ENCODE measurements around the gene DUS3L.
"Not testable (repeated sequence)": the region's sequence is repeated elsewhere in the genome, so short reads cannot be mapped to it uniquely, and the experiment has no call there.

DUS3L gene

DNA sequence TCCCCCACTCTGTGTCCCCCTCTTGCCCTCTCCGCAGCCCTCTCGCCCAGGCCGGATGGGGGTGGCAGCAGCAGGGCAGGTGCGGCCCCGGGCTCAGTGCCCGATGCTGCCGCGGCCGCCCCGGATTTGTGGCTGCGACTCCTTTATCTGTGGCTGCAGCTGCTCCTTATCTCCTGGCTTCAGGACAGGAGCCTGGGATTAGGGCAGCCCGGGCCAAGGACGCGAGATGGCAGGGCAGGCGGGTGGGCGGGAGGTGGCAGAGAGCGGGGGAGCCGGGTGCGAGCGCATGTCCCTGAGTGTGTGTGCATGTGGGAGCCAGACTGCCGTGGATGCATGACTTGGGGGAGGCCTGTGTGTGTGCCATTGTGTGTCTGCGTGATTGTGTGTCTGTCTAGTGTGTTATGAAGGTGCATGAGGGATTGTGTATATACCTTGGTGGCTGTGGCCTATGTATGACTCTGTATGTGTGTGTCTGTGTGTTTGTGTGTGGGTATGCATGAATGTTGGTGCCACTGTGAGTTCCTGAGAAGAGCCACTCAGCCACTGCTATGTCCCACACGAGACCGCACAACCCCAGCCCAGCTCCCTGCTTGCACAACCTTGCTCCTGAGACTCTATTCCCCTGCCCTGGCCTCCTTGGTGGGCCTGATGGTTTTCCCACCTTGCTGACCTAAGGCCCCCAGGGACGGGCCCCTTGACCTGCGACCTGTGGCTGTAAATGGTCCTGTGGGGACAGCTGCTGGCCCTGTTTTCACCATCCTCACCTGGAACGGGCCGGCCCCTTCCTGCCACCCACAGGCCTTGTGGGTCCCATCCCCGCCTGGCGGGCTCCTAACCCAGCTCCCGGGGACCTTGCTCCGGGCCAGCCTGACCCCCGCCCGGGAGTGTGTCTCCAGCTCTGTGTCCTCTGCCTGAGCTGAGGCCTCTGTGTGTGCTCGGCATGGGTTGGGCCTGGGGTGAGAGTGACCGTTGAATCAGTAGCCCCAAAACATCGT lies 8.6 kb upstream of the DUS3L start:
- DNase-seq: no peak

DNA sequence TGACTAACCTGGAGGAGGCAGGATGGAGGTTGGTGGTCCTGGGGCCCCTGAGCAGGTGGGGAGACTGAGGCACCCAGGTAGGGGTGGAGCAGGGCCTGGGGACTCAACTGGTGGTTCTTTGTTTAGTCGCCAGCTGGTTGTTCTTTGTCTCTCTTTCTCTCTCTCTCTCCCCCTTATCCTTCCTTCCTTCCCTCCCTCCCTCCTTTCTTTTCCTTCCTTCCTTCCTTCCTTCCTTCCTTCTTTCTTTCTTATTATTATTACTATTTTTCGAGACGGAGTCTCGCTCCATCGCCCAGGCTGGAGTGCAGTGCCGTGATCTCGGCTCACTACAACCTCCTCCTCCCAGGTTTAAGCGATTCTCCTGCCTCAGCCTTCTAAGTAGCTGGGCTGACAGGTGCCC lies 7.3 kb upstream of the DUS3L start:
- no peak for DNase-seq

DNA sequence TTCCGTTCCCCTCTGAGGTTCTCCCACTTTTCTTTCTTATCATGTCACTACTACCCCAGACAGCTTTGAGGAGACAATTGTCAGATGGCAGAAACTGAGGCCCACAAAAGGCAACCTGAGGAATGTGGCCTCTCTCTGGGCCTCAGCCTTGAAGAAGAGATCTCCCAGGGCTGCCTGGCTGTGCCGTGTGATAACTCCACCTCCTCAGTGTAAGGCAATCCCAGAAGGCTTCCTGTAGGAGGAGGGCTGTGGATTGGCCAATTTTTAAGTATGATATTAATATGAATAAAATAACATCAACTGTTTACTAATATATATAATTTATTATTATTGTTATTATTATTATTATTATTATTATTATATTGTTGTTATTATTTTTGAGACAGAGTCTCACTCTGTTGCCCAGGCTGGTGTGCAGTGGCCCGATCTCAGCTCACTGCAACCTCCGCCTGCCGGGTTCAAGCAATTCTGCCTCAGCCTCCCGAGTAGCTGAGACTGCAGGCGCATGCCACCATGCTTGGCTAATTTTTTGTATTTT lies 4.5 kb upstream of the DUS3L start:
- no peak for DNase-seq

DNA sequence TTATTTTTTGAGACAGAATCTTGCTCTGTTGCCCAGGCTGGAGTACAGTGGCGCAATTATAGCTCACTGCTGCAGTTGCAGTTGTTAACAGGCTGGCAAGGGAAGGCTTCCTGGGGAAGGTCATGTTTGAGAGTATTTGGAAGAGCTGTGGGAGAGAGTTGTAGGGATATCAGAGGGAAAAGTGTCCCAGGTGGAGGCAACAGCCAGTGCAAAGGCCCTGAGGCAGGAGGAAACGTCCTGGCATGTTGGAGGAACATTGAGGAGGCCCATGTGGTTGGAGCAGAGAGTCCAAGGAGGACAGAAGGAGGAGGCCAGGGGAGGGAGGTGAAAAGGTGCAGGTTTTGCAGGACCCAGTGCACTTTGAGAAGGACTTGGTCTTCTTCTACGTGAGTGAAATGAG lies 2.2 kb upstream of the DUS3L start:
- DNase-seq: no peak

DNA sequence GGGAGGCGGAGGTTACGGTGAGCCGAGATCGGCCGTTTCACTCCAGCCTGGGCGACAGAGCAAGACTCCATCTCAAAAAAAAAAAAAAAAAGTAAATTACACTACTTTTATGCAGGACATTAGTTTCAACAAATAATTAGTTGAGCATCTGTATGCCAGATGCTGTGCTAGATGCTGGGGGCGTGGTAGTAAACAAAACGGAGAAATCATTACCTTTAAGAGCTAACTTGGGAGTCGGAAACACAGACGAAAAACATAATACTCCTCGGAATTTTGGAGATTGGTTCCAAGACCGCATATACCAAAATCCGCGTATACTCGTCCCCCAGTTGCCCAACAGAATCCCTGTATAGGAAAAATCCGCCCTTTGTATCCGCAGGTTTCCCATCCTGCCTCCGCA lies 1.3 kb upstream of the DUS3L start:
- DNase-seq: no peak

DNA sequence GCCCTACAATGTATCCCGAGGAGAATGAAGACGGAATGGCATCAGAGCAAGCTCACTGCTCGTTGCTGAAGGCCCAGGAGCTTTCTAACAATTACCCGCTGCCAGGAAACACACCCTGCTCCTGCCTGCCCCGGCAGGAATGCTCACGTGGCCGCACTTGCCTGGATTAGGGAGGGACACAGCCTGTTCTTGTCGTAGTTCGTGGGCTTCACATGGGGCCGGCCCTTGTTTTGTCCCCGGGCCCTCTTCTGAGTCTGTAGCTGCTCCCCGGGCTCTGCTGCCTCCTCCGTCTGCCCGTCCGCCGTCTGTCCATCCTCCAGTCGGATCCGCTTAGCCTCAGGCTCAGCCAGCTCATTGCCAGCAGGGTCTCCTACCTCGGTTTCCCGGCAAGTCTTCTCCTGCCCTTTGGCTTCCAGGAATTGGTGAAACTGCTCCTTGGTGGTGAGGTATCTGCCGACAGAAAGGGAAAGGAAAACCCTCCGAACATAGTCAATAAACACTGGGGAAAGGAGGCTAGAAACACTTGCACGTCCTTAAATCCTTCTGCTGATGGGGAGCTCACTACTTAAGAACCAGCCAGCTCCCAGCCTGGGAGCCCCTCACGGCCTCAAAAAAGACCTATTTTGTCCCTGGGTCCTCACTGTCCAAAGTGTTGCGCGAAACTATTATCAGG lies 941 bp downstream of the DUS3L start:
- no peak for DNase-seq

DNA sequence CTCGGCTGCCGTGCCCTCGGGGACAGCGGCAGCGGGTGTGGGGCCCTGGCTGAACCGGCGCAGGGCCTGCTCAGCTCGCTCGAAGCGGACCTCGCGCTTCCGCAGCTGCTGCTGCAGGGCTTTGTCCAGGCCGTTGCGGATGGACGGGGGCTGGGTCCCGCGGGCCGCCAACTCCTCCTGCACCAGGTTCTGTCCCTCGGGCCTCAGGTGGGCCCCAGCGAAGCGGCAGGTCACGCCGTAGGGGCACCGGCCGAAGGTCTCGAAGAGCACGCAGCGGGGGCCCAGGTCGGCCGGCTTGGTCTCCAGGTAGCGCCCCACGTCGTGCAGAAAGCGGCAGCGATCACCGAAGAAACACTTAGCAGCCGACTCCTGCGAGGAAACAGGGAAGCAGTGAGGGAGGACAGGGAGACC lies 1.6 kb downstream of the DUS3L start:
- no peak for DNase-seq

DNA sequence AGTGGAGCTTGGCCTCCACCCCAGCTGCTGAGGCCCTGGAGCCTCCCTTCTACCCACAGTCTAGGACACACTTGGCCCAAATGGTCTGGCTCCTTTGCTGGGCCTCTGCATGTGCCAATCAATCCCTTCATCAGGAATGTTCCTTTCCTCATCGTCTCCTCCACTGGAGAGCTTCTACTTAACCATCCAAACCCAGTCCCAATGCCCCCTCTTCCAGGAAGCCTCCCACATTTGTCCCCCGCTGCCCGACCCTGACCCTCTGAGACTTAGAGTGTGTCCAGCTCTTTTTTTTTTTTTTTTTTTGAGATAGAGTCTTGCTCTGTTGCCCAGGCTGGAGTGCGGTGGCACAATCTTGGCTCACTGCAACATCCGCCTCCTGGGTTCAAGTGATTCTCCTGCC lies 2.5 kb downstream of the DUS3L start:
- DNase-seq: no peak

DNA sequence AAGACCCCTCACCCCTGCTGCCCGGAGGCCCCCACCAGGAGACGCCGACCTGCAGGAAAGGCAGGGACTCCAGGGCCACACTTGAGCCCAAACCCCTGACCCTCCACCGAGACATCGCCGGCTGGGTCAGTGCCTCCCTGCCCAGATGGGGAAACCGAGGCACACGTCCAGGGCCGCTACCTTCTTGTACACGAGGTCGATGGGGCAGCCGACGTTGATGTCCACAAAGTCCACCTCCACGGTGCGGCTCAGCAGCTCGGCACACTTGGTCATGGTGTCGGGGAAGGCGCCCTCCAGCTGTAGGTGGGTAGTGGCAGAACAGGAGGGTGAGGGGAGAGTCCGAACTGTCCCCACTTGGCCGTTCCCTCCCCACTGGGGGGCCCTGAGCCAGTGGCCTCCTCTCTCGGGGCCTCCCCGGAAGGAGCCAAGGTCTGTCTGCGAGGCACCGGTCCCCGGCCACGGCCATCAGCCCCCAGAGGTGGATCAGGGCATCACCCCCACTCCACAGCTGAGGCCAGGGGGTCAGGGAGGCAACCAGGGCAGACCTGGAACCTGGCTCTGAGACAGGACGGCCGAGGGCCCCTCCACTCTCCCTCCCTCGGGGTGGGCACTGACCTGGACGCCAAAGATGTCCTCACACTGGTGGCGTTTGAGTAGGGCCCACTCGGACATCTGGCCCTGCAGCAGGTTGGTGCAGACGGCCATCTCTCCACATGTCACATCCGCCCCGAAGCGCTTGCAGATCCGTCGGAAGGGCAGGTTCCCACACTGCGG lies 3.4 kb downstream of the DUS3L start:
- no peak for DNase-seq

DNA sequence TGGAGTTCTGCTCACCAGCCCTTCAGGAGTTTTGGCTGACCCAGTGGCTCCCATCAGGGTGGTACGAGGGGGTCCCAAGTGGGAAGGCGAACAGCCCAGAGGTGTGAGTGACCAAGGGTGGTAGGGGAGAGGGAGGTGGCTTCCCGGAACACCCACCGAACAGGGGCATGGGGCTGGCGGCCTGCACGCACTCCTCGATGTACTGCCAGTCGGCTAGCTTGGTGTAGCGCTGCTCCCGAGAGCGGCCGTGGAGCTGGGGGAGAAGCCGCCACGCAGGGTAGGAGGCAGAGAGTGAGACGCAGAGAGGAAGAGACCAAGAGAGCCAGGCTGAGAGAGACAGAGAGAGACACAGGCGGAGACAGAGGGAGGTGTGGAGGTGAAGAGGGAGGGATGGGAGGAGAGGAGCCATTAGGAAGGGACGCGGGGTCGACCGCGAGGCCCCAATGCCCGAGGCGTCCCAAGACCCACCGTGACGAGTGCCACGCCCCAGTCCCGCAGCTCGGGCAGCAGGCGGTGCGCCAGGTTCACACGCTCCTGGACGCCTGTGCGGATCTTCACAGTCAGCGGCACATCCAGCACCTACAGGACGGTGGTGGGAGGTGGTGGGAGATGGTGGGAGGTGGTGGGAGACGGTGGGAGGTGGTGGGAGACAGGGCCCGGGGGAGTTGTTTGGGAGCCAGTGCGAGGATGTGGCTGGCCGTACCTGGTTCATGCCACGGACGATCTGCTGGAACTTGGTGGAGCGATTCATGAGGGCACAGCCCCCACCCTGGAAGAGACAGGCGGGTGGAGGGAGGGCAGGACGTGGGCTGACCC lies 4.2 kb downstream of the DUS3L start:
- DNase-seq: no peak

DNA sequence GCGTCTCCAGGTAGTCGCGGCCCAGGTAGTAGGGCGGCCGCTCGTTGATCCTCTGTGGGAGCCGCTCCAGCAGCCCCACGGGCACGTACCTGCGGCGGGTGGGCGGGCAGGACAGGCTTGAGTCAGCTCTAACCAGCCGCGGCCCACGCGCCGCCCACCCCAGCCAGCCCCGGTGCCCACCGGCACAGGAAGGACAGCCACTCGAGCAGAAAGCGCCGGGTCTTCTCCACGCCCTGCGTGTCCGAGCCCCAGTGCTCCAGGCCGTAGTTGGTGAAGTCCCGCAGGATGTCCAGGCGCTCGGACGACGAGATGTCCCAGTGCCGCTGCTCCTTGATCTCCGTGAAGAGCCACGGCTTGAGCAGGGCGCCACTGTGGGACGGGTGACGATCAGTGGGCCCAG lies 5.5 kb downstream of the DUS3L start:
- DNase-seq: no peak

DNA sequence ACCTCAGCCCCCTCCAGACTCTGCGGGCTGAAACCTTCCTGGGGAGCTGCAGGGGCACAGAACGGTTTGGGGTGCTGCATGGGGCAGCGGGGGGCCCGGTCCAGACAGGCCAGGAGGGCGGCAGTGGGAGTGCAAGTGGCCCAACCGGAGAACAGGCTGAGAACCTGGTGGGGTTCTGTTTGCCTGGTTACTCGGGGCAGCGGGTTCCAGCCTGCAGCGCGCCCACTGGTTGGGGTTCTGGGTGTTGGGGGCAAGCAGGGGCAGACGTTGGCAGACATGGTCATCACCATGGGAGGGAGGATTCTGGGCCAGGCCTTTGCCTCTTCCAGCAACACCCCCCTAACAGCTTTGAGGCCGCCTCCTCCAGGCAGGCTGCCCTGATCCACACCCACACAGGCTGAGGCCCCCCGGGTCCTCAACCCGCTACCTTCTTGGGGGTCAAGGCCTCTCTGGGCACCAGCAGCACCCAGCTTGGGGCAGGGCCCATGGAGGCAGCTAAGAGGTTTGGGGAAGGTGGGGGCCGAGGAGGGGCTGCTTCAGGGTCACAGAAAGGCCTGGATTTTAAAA lies 6.3 kb downstream of the DUS3L start, which contains the start of gene PRR22:
TSS of gene PRR22 (minus strand) at position 166 of the 567 bp plus-strand sequence. CDS start at position 80, 86 bp downstream.
- no peak for DNase-seq

DNA sequence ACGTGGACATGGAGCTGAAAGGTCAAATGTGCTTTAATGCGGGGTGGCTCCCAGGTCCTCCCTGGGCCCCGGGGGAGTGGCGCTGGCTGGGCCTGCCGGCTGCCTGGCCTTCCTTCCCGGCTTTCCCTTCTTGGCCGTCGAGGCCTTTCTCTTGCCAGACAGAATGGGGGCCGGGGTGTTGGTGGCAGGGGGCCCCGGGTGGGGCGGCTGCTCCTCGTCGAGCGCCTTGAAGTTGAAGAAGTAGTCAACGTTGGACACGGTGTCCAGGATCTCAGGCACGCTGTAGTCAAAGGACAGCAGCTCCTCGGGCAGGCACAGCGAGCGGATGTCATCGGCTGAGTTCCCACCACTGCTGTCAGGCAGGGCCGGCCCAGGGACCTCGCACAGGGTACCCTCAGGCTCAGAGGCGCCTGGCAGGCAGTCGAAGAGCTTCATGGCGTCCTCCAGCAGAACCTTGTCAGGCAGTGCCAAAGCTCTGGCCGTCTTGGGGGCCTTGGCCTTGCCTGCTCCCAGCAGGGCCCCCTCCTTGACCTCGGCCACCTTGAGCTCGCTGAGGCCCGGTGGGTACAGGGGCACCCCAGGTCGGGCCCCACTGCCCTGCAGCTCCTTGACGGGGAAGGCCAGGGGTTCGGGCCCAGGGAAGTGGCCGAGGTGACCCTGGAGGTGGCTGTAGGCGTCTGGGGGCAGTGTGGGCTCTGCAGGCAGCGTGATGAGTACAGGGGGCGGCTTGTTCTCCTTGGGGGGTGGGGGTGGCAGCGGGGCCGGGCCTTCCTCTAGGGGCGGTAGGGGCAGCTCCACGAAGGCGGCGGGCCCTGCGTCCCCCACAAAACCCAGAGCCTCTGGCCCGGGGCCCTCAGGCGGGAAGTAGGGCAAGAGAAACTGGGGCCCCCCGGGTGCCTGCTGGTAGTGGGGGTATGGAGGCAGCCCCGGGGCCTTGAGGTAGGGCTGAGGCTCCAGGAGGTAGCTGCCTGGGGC lies 7.7 kb downstream of the DUS3L start:
- DNase-seq: no peak

DNA sequence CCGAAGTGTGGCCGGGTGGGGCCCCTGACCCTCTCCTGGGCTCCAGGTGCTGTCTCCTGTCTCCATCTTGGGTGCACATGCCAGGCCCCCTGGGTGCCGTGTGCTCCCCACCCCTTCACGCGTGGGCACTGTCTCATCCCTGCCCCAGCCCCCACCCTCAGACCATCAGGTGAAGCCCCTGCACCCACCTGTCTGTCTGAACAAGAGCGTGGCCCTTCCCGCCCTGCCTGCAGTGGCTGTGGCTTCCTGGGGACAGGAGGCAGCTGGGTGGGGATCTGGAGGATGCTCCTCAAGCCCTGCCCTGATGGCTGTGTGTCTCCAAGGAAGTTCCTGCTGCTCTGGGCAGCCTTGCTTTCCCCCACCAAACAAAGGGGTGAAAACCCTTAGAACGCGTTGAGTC lies 8.6 kb downstream of the DUS3L start:
- no peak for DNase-seq

DNA sequence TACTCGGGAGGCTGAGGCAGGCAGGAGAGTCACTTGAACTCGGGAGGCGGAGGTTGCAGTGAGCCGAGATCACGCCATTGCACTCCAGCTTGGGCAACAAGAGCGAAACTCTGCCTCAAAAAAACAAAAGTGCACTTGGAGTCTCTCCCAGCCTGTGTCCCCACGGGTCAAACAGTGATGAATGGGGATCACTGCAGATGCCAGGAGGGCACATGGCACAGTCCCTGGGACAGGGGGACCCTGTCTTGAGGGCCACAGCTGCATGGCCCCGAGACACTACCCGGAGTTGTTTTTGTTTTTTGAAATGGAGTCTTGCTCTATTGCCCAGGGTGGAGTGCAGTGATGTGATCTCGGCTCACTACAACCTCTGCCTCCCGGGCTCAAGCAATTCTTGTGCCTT lies 10.0 kb downstream of the DUS3L start:
- not testable (repeated sequence) for DNase-seq

DNA sequence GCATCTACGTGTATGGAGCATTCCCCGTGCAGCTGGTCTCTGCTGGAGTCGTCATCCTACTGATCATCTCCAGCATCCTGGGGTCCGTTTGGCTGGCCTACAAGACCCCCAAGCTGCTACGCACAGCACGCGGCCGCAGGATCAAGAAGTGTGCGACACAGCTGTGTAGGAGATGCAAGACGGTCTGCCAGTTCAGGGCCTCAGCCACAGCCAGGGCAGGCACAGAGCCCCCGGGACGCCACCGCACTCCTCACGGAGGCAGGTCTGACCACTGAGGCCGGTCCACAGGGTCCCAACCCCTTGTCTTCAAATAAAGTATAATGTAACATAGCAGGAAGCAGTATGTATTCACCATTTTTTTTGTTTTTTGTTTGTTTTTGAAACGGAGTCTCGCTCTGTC lies 12.6 kb downstream of the DUS3L start:
- DNase-seq: no peak

DNA sequence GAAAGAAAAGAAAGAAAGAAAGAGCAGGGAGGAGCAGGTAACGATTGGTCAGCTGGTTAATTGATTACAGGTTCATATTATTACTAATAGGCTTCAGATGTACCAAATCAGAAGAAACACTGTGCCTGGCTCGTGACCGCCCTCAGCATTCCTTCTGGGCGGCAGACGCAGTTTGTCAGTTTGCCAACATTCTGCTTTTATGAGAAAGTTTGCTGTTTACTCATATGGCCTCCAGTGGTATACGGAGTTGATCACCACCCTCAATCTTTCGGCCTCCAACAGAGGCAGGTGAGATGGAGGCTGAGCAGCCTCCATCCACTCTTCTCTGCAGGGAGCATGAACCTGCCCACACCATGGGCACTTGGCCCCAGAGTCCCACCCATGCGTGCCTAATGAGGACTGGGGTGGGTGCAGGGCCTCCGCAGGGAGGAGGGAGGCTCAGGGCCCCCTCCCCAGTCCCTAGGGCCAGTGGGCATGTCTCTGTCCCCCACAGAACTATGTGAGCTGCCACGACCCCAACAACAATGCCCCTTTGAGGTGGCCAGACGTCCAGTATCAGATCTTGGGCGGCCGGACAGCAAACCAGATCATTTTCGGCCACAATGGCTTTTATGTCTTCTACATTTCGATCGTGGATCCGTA lies 15.2 kb downstream of the DUS3L start:
- no peak for DNase-seq

DNA sequence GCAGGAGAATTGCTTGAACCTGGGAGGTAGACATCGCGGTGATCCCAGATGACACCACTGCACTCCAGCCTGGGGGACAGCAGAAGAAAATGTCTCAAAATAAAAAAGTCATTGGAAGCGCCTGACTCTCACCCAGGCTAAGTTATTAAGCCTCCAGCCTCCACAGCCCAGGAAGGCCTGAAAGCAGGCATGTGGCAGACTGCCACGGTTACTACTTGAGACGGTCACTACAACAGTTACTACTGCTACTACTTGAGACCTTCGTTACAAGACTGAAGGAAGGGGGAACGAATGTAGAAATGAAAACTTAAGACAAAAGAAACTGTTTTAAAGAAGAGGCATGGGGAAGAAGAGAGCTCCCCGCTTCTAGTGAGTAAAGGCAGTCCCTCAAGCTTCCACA lies 16.0 kb downstream of the DUS3L start:
- DNase-seq: no peak

DNA sequence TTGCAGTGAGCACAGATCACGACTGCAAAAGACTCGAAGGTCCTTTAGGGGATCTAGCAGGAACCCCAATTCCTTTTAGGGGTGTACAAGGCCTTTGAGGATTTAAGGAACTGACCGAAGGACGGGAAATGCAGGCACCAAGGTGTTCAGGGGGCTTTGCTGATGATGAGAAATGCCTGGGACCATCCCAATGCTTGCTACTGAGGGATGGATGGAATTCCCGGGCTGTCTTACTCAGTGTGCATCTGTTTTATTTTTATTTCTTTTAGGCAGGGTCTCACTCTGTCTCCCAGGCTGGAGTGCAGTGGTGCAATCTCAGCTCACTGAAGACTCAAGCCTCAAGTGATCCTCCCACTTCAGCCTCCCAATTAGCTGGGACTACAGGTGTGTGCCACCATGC lies 17.7 kb downstream of the DUS3L start:
- DNase-seq: no peak

DNA sequence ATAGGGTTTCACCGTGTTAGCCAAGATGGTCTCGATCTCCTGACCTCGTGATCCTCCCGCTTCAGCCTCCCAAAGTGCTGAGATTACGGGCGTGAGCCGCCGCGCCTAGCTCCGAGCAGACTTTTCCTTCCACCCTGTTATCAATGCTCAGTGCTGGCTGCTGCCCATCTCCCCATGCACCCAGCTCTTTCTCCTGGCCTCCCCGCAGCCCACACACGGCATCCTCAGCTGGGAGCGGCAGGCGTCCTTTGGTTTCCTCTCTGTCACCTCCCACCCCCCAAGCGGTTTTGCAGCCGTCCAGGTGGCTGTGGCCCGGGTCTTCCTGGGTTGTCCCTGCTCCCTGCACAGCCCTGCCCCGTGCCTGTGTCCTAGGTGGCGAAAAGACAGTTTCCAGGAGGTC lies 18.5 kb downstream of the DUS3L start:
- no peak for DNase-seq

Data from activated CD4-positive, alpha-beta T cell treated with anti-CD3 and anti-CD28 coated beads, Interleukin-2, Interleukin-6, amounts not matched to agents 100 ng/mL and 50 ng/mL, durations not matched to agents 16 hours and 8 hours (primary cell).